ENCODE measurements around the gene PPP1R13B.

The PPP1R13B gene

GRCh38 chr14:103739793-103740501 lies 107.4 kb downstream of the PPP1R13B start:
- no peak for DNase-seq

GRCh38 chr14:103739466-103739792 lies 107.9 kb downstream of the PPP1R13B start:
- DNase-seq: no peak

GRCh38 chr14:103738701-103739451 lies 108.5 kb downstream of the PPP1R13B start:
- no peak for DNase-seq

GRCh38 chr14:103738166-103738565 lies 109.2 kb downstream of the PPP1R13B start:
- no peak for DNase-seq

- DNase-seq: no peak
Measured at GRCh38 chr14:103737432-103738045, 109.8 kb downstream of the PPP1R13B start.

- no peak for DNase-seq
Measured at GRCh38 chr14:103736546-103737431, 110.6 kb downstream of the PPP1R13B start.

GRCh38 chr14:103735815-103736545 lies 111.4 kb downstream of the PPP1R13B start:
- no peak for DNase-seq

- DNase-seq: no peak
Measured at GRCh38 chr14:103735439-103735814, 111.9 kb downstream of the PPP1R13B start.

GRCh38 chr14:103735022-103735421 lies 112.4 kb downstream of the PPP1R13B start:
- no peak for DNase-seq

- no peak for DNase-seq
Measured at GRCh38 chr14:103734081-103734888, 113.1 kb downstream of the PPP1R13B start.

GRCh38 chr14:103733651-103734050 lies 113.7 kb downstream of the PPP1R13B start:
- no peak for DNase-seq

- DNase-seq: no peak
Measured at GRCh38 chr14:103732868-103733620, 114.3 kb downstream of the PPP1R13B start.

- no peak for DNase-seq
Measured at GRCh38 chr14:103731916-103732867, 115.2 kb downstream of the PPP1R13B start.

- no peak for DNase-seq
Measured at GRCh38 chr14:103731481-103731880, 115.9 kb downstream of the PPP1R13B start.

- no peak for DNase-seq
Measured at GRCh38 chr14:103730490-103731035, 116.8 kb downstream of the PPP1R13B start.

- DNase-seq: no peak
Measured at GRCh38 chr14:103729496-103730448, 117.6 kb downstream of the PPP1R13B start.

- DNase-seq: no peak
Measured at GRCh38 chr14:103728721-103729120, 118.7 kb downstream of the PPP1R13B start.

GRCh38 chr14:103728141-103728540 lies 119.2 kb downstream of the PPP1R13B start:
- no peak for DNase-seq
